HEK293 (cell line): Measurements from ENCODE around the gene ZNF579.

ENCODE experiments used
- CTCF ChIA-PET: fragments of 350-600 bp; formaldehyde crosslinking; extraction: SDS; loops from one replicate; lab custom pipeline; 2021; ENCODE audit warnings: antibody characterized with exemption; lab: Yijun Ruan, JAX
- POLR2A ChIA-PET: fragments of 300-600 bp; formaldehyde crosslinking; extraction: SDS; loops from one replicate; lab custom pipeline; 2020; ENCODE audit warnings: antibody characterized with exemption, inconsistent platforms; lab: Yijun Ruan, JAX
- H3K27ac ChIP-seq: fragments of 200-500 bp; sonication (Bioruptor generic); 2 replicates; pipeline ENCODE4 v1.5.1; 2014; ENCODE audit warnings: low read depth, low read length, control low read depth, inconsistent platforms; ENCODE audit errors: extremely low read depth
- H3K36me3 ChIP-seq, 2 experiments: fragments of 200-500 bp in 1 of 2; sonication (Bioruptor generic) in 1 of 2; 1 replicate in 1 of 2; 2 replicates in 1 of 2; pipeline ENCODE4 v1.5.1; 2014 to 2017; ENCODE audit warnings: inconsistent platforms in 2 of 2, low read length in 2 of 2; ENCODE audit not compliant: control insufficient read depth in 2 of 2, insufficient read depth in 1 of 2
- H3K4me1 ChIP-seq: fragments of 200-500 bp; sonication (Bioruptor generic); 2 replicates; pipeline ENCODE4 v1.5.1; 2014; ENCODE audit warnings: mild to moderate bottlenecking, low read length, inconsistent platforms; ENCODE audit not compliant: control insufficient read depth, insufficient read depth
- H3K4me3 ChIP-seq: 2 replicates; pipeline ENCODE4 v1.5.1; 2011; ENCODE audit warnings: low read depth, mild to moderate bottlenecking, control low read depth, low read length, moderate library complexity
- H3K9me3 ChIP-seq: fragments of 200-500 bp; sonication (Bioruptor generic); 2 replicates; pipeline ENCODE4 v1.5.1; 2014; ENCODE audit warnings: low read depth, low read length, inconsistent platforms; ENCODE audit not compliant: control insufficient read depth, insufficient read depth
- KLF7 ChIP-seq: fragments of 450-650 bp; formaldehyde crosslinking; IDR thresholded peaks from 2 replicates; pipeline ENCODE4 v1.5.1; 2016; ENCODE audit warnings: missing biosample characterization, missing genetic modification characterization, borderline replicate concordance
- ZBTB21 ChIP-seq: fragments of 450-650 bp; formaldehyde crosslinking; IDR thresholded peaks from 2 replicates; pipeline ENCODE4 v1.5.1; 2017; ENCODE audit warnings: missing biosample characterization, missing genetic modification characterization
- ZBTB8A ChIP-seq: fragments of 450-650 bp; formaldehyde crosslinking; IDR thresholded peaks from 2 replicates; pipeline ENCODE4 v1.5.1; 2016; ENCODE audit warnings: missing biosample characterization, missing genetic modification characterization
- ZFP37 ChIP-seq: fragments of 450-650 bp; formaldehyde crosslinking; IDR thresholded peaks from 2 replicates; pipeline ENCODE4 v1.5.1; 2016; ENCODE audit warnings: missing biosample characterization, missing genetic modification characterization
- ZFP41 ChIP-seq: fragments of 450-650 bp; formaldehyde crosslinking; IDR thresholded peaks from 2 replicates; pipeline ENCODE4 v1.5.1; 2016; ENCODE audit warnings: missing biosample characterization, missing genetic modification characterization, borderline replicate concordance
- ZIC2 ChIP-seq: fragments of 450-650 bp; formaldehyde crosslinking; IDR thresholded peaks from 2 replicates; pipeline ENCODE4 v1.5.1; 2016; ENCODE audit warnings: missing biosample characterization, missing genetic modification characterization
- ZNF121 ChIP-seq: fragments of 450-650 bp; formaldehyde crosslinking; IDR thresholded peaks from 2 replicates; pipeline ENCODE4 v1.5.1; 2016; ENCODE audit warnings: missing biosample characterization, missing genetic modification characterization
- ZNF140 ChIP-seq: fragments of 450-650 bp; formaldehyde crosslinking; IDR thresholded peaks from 2 replicates; pipeline ENCODE4 v1.5.1; 2016; ENCODE audit warnings: missing biosample characterization, missing genetic modification characterization
- ZNF157 ChIP-seq: fragments of 450-650 bp; formaldehyde crosslinking; IDR thresholded peaks from 2 replicates; pipeline ENCODE4 v1.5.1; 2016; ENCODE audit warnings: missing biosample characterization, missing genetic modification characterization
- ZNF221 ChIP-seq: fragments of 450-650 bp; formaldehyde crosslinking; IDR thresholded peaks from 2 replicates; pipeline ENCODE4 v1.5.1; 2017; ENCODE audit warnings: missing biosample characterization, missing genetic modification characterization, borderline replicate concordance
- ZNF354C ChIP-seq: fragments of 450-650 bp; formaldehyde crosslinking; IDR thresholded peaks from 2 replicates; pipeline ENCODE4 v1.5.1; 2016; ENCODE audit warnings: missing biosample characterization, missing genetic modification characterization, low read depth, borderline replicate concordance
- ZNF416 ChIP-seq: fragments of 450-650 bp; formaldehyde crosslinking; IDR thresholded peaks from 2 replicates; pipeline ENCODE4 v1.5.1; 2016; ENCODE audit warnings: missing biosample characterization, missing genetic modification characterization
- ZNF473 ChIP-seq: fragments of 450-650 bp; formaldehyde crosslinking; IDR thresholded peaks from 2 replicates; pipeline ENCODE4 v1.5.1; 2017; ENCODE audit warnings: missing biosample characterization, missing genetic modification characterization
- ZNF561 ChIP-seq: fragments of 450-650 bp; IDR thresholded peaks from 2 replicates; pipeline ENCODE4 v1.5.1; 2018; ENCODE audit warnings: missing biosample characterization, missing genetic modification characterization, borderline replicate concordance
- ZNF596 ChIP-seq: fragments of 450-650 bp; IDR thresholded peaks from 2 replicates; pipeline ENCODE4 v1.5.0; 2018; ENCODE audit warnings: missing biosample characterization, mild to moderate bottlenecking, missing genetic modification characterization, moderate library complexity
- ZNF670 ChIP-seq: fragments of 450-650 bp; formaldehyde crosslinking; IDR thresholded peaks from 2 replicates; pipeline ENCODE4 v1.5.1; 2016; ENCODE audit warnings: missing biosample characterization, missing genetic modification characterization, low read depth
- ZNF701 ChIP-seq: fragments of 450-650 bp; formaldehyde crosslinking; IDR thresholded peaks from 2 replicates; pipeline ENCODE4 v1.5.1; 2016; ENCODE audit warnings: missing biosample characterization, missing genetic modification characterization
- ZNF777 ChIP-seq: fragments of 450-650 bp; formaldehyde crosslinking; IDR thresholded peaks from 2 replicates; pipeline ENCODE4 v1.5.1; 2017; ENCODE audit warnings: missing biosample characterization, missing genetic modification characterization, borderline replicate concordance
- ZNF791 ChIP-seq: fragments of 450-650 bp; formaldehyde crosslinking; IDR thresholded peaks from 2 replicates; pipeline ENCODE4 v1.5.1; 2016; ENCODE audit warnings: missing biosample characterization, missing genetic modification characterization
- TF ChIP-seq, protein P1 (sequence below): fragments of 450-650 bp; formaldehyde crosslinking; IDR thresholded peaks from 2 replicates; pipeline ENCODE4 v1.5.1; 2016; ENCODE audit warnings: missing biosample characterization, missing genetic modification characterization
- TF ChIP-seq, protein P2 (sequence below): fragments of 450-650 bp; formaldehyde crosslinking; IDR thresholded peaks from 2 replicates; pipeline ENCODE4 v1.5.1; 2017; ENCODE audit warnings: missing biosample characterization, missing genetic modification characterization
- TF ChIP-seq, protein P3 (sequence below): fragments of 450-650 bp; formaldehyde crosslinking; optimal IDR thresholded peaks from 2 replicates; pipeline ENCODE3; 2016; ENCODE audit warnings: missing biosample characterization, mild to moderate bottlenecking, missing genetic modification characterization
- TF ChIP-seq, protein P4 (sequence below): fragments of 450-650 bp; formaldehyde crosslinking; IDR thresholded peaks from 2 replicates; pipeline ENCODE4 v1.5.1; 2016; ENCODE audit warnings: missing biosample characterization, missing genetic modification characterization, low read depth

The ZNF579 gene

DNA sequence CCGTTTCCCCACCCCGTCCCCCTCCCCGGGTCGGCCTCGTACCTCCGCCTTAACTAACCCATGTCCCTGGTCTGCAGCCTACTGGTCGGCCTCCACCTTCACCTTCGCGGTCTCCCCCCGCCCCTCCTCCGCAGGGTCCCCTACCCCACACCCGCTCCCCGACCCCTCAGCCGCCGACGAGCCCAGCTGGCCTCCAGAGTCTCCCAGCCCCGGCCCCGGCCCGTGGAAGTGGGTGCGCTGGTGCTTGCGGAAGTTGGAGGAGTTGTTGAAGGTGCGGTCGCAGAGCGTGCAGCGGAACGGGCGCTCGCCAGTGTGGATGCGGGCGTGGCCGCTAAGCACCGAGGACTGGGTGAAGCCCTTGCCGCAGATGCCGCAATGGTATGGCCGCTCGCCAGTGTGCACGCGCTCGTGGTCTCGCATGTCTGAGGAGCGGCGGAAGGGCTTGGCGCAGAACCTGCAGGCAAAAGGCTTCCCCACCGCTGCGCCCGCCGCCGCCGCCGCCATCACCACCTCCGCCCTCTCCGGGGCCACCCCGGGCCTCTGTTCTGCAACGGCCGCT lies 41.1 kb upstream of the ZNF579 start:
- Histone ChIP-seq H3K9me3 (no peaks in the 10 kb centered on the region), H3K4me1 (peaks cover 5% of the 10 kb centered on the region), H3K27ac (no peak overlapping the region), H3K36me3 (peaks cover 5 to 7% of the 10 kb centered on the region in 2 experiments; a peak in 2 of 3 replicates), H3K4me3 (no peak overlapping the region)
- TF ChIP-seq ZFP41 (tag by site-specific recombination) (no peak), ZNF701 (tag by site-specific recombination) (no peak), ZNF670 (no peak), ZNF121 (tag by site-specific recombination) (no peak), ZNF140 (no peak), ZNF791 (tag by site-specific recombination) (no peak), ZIC2 (tag by site-specific recombination) (no peak), ZNF354C (no peak), ZFP37 (tag by site-specific recombination) (no peak), KLF7 (tag by site-specific recombination) (no peak)
- TF ChIP-seq, protein P1, sequence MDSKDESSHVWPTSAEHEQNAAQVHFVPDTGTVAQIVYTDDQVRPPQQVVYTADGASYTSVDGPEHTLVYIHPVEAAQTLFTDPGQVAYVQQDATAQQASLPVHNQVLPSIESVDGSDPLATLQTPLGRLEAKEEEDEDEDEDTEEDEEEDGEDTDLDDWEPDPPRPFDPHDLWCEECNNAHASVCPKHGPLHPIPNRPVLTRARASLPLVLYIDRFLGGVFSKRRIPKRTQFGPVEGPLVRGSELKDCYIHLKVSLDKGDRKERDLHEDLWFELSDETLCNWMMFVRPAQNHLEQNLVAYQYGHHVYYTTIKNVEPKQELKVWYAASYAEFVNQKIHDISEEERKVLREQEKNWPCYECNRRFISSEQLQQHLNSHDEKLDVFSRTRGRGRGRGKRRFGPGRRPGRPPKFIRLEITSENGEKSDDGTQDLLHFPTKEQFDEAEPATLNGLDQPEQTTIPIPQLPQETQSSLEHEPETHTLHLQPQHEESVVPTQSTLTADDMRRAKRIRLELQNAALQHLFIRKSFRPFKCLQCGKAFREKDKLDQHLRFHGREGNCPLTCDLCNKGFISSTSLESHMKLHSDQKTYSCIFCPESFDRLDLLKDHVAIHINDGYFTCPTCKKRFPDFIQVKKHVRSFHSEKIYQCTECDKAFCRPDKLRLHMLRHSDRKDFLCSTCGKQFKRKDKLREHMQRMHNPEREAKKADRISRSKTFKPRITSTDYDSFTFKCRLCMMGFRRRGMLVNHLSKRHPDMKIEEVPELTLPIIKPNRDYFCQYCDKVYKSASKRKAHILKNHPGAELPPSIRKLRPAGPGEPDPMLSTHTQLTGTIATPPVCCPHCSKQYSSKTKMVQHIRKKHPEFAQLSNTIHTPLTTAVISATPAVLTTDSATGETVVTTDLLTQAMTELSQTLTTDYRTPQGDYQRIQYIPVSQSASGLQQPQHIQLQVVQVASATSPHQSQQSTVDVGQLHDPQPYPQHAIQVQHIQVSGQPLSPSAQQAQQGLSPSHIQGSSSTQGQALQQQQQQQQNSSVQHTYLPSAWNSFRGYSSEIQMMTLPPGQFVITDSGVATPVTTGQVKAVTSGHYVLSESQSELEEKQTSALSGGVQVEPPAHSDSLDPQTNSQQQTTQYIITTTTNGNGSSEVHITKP (tag by site-specific recombination), result no peak
- TF ChIP-seq, protein P2, sequence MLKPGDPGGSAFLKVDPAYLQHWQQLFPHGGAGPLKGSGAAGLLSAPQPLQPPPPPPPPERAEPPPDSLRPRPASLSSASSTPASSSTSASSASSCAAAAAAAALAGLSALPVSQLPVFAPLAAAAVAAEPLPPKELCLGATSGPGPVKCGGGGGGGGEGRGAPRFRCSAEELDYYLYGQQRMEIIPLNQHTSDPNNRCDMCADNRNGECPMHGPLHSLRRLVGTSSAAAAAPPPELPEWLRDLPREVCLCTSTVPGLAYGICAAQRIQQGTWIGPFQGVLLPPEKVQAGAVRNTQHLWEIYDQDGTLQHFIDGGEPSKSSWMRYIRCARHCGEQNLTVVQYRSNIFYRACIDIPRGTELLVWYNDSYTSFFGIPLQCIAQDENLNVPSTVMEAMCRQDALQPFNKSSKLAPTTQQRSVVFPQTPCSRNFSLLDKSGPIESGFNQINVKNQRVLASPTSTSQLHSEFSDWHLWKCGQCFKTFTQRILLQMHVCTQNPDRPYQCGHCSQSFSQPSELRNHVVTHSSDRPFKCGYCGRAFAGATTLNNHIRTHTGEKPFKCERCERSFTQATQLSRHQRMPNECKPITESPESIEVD (tag by site-specific recombination), result no peak
- CTCF ChIA-PET, result interaction anchor here (4.6 kb wide), 1 partner anchor 15 kb away, joined by 29 read pairs; the partner anchor contains the start of gene ZNF865
- POLR2A ChIA-PET, result interaction anchor here (9.1 kb wide), 1 partner anchor 16 kb away, joined by 75 read pairs; the partner anchor contains the start of gene ZNF865

DNA sequence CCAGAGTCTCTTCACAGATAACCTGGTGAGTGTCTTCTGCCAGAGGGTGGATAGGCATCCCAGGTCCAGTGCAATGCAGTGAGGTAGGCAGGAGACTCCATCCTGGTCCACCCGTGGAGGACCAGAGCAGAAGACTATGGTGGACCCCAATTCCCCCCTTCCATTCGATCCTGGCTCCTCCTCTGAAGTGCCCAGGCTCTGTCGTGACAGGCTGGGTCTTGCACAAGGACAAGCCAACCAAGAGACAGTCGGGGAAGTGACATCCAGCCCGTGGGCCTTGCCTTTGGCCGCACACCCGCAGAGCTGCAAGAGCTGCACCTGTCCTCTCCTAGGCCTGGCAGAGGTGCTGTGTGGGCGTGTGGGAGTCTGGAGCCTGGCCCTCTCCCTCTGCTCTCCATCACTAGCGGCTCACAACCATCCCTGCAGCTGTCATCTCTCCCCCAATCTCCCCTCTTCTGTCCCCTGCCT lies 40.6 kb upstream of the ZNF579 start:
- POLR2A ChIA-PET, result interaction anchor here (9.1 kb wide), 1 partner anchor 16 kb away, joined by 75 read pairs; the partner anchor contains the start of gene ZNF865
- no peak overlapping the region for H3K27ac ChIP-seq
- peaks cover 5% of the 10 kb centered on the region for H3K4me1 ChIP-seq
- no peak overlapping the region for H3K4me3 ChIP-seq
- TF ChIP-seq ZBTB8A (tag by site-specific recombination) (no peak), ZNF777 (tag by site-specific recombination) (no peak), ZNF221 (tag by site-specific recombination) (no peak), ZNF561 (tag by site-specific recombination) (no peak), ZNF596 (tag by site-specific recombination) (no peak), ZNF416 (tag by site-specific recombination) (no peak), ZBTB21 (tag by site-specific recombination) (no peak), ZNF157 (tag by site-specific recombination) (no peak), ZNF473 (tag by site-specific recombination) (no peak)
- TF ChIP-seq, protein P3, sequence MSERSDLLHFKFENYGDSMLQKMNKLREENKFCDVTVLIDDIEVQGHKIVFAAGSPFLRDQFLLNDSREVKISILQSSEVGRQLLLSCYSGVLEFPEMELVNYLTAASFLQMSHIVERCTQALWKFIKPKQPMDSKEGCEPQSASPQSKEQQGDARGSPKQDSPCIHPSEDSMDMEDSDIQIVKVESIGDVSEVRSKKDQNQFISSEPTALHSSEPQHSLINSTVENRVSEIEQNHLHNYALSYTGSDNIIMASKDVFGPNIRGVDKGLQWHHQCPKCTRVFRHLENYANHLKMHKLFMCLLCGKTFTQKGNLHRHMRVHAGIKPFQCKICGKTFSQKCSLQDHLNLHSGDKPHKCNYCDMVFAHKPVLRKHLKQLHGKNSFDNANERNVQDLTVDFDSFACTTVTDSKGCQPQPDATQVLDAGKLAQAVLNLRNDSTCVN, result no peak
- TF ChIP-seq, protein P4, sequence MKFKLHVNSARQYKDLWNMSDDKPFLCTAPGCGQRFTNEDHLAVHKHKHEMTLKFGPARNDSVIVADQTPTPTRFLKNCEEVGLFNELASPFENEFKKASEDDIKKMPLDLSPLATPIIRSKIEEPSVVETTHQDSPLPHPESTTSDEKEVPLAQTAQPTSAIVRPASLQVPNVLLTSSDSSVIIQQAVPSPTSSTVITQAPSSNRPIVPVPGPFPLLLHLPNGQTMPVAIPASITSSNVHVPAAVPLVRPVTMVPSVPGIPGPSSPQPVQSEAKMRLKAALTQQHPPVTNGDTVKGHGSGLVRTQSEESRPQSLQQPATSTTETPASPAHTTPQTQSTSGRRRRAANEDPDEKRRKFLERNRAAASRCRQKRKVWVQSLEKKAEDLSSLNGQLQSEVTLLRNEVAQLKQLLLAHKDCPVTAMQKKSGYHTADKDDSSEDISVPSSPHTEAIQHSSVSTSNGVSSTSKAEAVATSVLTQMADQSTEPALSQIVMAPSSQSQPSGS (tag by site-specific recombination), result no peak
- H3K9me3 ChIP-seq, result no peaks in the 10 kb centered on the region
- CTCF ChIA-PET, result interaction anchor here (0.6 to 4.6 kb wide), 3 partner anchors 11 to 129 kb away, joined by 3 to 29 read pairs (median 23); partner anchors contain the start of gene ZNF865
- peaks cover 5 to 12% of the 10 kb centered on the region in 2 experiments; a peak in 2 of 3 replicates for H3K36me3 ChIP-seq
